ENCODE data around the gene P2RX4.
A peak's percentile ranks its signal among the peaks of the same experiment; 100 is the strongest.
"Not testable (repeated sequence)": the region's sequence is repeated elsewhere in the genome, so short reads cannot be mapped to it uniquely, and the experiment has no call there.

The P2RX4 gene

DNA sequence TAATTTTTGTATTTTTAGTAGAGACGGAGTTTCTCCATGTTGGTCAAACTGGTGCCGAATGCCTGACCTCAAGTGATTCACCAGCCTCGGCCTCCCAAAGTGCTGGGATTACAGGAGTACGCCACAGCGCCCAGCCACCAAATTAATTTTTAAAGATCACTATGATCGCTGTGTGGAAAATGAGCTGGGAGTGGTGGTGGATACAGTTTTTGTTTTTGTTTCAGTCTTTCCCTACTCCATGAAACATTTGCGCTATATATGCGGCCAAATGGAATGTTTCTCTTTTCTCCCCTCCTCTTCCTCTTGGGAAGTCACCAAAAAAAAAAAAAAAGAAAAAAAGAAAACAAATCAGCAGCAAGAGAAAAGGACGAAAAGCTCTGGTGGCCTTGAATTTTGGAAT is 20.8 kb upstream of the P2RX4 start:
- DNase-seq = no peak

DNA sequence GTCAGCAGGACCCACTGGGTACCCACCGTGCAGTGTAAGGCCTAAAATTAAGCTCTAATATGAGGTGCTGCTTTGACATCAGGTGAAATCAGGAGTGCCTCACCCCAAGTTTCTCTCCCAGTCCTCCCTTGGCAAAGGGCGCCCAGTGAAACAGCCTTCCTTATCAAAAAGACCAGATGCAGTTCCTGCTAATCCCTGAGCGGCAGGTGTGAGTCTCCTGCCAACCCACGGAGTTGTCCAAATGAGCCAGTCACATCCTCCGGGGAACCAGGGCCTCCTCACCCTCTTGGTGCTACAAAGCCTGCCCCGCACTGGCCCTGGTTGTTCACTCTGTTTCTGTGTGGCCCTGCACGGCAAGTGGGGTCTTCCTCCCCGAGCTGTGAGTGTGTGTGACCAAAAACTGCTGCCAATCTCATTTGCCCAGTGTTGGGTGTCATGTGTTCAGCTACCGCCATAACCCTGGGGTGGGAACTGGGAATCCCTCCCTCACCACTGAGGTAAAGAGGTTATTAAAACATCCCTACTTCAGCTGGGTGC is 20.2 kb upstream of the P2RX4 start:
- DNase-seq = no peak

DNA sequence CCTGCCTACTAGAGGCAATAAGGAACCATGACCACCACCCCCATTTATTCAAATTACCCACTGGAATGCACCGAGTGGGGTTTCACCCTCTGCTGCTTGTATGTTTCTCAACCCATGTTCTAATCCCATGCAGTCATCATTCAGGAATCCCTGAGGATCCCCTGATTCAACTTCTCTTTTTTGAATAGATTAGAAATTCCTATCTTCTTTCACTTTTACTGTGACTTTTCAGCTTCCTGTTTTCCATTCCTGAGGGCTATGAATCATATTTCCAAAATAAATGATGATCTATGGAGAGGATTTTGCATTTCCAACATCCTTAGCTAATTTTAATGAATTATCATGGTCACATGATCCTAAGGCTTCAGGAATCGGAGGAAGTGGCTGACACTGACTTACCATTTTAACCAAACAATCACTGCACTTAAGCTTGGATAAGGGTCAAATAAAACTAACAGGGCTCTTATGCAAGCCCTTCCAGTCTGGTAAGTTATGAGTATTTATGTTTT is 19.4 kb upstream of the P2RX4 start:
- DNase-seq = no peak

DNA sequence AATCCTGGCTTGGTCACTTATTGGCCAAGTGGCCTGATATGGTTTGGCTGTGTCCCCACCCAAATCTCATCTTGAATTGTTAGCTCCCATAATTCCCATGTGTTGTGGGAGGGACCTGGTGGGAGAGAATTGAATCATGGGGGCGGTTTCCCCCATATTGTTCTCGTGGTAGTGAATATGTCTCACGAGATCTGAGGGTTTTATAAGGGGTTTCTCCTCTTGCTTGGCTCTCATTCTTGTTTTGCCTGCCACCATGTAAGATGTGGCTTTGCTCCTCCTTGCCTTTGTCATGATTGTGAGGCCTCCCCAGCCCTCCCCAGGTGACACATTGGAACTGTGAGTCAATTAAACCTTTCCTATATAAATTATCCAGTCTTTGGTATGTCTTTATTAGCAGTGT is 18.8 kb upstream of the P2RX4 start:
- DNase-seq = no peak

DNA sequence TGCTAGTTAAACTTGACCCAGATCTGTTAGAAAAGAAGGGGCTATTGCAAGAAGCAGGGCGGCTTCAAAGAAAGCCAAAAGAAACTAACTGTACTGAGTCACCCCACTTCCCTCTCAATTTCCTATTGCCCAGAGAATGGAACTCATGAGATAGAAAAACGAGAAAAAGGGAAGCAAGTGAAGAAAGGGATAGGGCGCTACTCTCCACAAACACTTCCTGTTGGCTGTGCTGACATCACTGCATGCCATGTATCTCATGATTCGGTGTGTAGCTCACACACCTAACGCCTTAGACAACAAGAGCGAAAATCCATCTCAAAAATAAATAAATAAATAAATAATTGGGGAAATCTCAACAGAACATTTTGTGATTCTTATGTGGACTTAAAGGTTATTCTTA is 13.0 kb upstream of the P2RX4 start:
- DNase-seq = no peak

DNA sequence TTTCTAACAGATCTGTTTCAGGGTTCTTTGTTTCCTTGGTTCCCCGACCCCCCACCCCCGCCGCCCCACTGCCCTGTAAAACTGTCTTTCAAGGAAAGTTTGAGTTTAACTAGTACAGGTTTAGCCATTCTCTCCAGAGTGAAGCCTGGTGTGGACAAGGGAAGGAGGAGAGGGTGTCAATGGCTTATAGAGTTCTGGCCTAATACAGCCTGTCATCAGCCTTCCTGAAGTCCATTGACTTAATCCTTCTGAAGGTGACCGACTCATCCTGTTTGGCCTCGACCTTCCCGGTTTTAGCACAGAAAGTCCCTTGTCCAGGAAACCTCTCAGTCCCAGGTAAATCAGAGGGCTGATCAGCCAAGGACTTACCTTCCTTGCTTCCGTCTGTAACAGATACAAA is 11.0 kb upstream of the P2RX4 start:
- DNase-seq = no peak

DNA sequence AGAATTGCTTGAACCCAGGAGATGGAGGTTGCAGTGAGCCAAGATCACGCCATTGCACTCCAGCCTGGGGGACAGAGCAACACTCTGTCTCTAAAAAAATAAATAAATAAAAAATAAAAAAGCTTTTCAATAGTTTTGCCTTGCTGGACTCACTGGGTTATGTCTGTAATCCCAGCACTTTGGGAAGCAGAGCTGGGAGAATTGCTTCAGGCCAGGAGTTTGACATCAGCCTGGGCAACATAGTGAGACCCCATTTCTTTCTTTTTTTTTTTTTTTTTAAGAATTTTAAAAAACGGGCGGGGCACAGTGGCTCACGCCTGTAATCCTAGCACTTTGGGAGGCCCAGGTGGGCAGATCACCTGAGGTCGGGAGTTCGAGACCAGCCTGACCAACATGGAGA is 8.8 kb upstream of the P2RX4 start:
- not testable (repeated sequence) for DNase-seq

DNA sequence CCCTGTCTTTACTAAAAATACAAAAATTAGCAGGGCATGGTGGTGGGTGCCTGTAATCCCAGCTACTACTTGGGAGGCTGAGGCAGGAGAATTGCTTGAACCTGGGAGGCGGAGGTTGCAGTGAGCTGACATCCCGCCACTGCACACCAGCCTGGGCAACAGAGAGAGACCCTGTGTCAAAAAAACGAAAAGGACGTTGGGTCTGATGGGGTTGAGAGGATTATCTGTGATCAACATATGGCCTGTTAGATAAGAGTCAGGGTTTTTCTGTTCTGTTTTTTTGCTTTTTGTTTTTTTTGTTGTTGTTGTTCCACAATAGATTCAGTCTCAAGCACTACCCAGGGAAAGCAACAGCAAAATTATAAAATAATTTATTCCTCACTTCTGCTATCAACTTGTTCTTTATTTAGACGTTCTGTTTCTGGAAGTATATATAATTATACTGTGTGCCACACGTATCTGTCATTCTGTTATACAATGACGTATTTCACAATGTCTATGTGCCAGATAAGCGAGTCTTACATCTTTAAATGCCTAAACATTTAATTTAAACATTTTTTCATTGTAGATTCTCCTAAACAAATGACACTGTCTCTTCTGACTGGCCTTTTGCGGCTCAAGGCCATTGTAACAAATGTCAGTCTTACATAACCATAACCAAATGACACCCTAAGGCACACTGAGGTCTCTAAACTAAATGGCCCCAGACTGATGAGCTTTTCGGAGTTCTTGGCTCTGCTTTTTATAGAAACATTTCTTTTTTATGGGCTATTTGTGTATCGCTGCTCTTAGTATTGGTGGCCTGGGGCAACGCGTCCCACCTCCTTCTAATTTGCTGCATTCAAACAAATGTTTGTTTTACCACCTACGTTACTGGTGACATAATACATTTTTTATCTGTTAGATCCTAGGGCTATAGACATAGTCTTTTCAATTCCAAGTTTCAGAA is 7.2 kb upstream of the P2RX4 start:
- no peak for DNase-seq

DNA sequence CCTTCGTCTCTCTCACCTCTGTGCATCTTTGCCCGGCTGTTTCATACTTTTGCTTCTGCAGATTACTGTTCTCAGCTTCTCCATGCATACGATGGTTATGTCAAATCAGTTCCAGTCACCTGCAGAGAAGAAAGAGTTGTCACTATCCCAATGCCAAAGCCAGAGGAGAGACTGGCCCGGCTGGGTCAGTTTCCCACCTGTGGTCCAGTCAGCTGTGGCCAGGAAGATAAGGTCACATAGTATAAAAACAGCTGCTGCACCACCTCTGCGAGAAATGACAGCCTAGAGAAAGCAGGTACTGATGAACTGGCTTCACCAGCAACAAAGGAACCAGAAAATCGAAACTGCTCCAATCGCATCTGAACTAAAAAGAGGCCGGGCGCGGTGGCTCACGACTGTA is 6.4 kb upstream of the P2RX4 start:
- DNase-seq = no peak

DNA sequence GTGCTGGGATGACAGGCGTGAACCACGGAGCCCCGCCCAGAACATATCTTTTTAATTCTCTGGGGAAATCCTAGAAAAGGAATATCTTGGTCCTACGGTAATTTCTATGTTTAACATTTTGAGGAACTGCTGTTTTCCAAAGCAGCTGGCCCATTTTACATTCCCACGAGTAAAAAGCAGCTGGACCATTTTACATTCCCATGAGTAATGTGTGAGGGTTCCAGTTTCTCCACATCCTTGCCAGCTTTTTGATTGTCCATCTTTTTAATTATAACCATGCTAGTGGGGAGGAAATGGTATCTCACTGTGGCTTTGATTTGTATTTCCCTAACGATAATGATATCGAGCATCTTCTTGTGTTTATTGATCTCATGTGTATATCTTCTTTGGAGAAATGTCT is 4.4 kb upstream of the P2RX4 start:
- no peak for DNase-seq

DNA sequence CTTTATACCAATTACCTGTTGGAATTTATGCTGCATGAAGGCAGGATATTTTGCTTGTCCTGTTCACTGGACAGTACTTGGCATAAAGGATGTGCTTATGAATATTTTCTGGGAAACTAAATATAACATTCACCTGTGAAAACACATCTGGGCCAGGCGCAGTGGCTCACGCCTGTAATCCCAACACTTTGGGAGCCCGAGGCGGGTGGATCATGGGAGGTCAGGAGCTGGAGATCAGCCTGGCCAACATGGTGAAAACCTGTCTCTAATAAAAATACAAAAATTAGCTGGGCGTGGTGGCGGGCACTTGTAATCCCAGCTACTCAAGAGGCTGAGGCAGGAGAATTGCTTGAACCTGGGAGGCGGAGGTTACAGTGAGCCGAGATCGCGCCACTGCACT is 1.4 kb upstream of the P2RX4 start:
- DNase-seq = not testable (repeated sequence)

DNA sequence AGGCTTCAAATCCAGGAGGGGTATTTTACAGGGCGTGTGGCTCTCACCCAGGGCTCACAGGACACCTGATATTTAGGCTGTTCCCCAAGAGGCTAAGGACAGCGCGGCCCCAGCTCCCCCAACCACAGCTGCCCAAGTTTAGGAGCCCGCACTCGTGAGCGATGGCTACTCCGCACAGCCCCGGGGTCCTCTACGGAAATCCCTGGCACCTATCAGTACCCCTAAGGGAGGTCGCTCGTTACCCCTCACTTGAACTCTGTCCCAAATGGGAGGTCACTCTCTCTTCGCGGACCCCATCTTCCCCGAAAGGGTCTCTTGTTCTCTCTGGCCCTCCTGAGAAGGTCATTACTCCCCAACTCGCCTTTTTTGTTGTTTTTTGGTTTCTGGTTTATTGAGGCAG is 708 bp upstream of the P2RX4 start:
- no peak for DNase-seq

DNA sequence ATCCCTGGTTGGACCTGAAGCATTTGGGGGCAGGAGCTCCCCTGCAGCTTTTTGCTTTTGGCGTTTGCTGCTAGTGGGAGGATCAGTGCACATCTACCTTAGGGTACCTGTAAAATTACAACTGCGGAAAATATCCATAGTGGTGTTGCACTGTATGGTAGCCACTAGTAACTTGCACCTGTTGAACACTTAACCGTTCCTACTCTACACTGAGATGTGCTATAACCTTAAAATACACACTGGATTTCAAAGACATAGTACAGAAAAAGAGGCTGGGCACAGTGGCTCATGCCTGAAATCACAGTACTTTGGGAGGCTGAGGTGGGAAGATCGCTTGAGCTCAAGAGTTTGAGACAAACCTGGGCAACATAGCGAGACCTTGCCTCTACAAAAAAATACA is 2.9 kb downstream of the P2RX4 start:
- no peak for DNase-seq

DNA sequence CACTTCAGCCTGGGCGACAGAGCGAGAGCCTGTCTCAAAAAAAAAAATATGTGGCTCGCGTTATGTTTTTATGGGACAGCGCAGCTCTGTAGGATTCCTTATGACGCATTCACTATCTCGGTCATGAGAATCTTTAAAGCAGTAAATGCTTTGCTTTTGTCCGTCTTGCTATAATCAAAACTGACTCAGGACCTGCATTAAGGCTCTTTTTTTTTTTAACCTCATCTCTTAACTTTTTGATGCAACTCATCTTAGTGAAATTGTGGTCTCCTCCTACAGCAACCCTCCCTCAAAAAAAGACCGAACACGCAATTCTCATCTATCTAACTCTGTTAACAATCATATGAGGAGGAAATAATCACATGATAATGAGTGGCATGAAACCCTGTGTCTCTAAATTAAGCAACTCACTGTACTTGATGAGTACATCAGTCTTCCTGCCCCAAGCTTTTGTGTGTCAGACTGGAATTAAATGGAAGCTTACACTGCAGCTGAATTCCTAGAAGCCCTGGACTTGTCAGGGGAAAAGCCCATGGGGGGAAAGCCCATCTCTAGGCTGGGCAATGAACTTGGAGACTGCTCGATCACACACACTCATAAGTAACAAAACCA is 4.3 kb downstream of the P2RX4 start:
- DNase-seq = no peak

DNA sequence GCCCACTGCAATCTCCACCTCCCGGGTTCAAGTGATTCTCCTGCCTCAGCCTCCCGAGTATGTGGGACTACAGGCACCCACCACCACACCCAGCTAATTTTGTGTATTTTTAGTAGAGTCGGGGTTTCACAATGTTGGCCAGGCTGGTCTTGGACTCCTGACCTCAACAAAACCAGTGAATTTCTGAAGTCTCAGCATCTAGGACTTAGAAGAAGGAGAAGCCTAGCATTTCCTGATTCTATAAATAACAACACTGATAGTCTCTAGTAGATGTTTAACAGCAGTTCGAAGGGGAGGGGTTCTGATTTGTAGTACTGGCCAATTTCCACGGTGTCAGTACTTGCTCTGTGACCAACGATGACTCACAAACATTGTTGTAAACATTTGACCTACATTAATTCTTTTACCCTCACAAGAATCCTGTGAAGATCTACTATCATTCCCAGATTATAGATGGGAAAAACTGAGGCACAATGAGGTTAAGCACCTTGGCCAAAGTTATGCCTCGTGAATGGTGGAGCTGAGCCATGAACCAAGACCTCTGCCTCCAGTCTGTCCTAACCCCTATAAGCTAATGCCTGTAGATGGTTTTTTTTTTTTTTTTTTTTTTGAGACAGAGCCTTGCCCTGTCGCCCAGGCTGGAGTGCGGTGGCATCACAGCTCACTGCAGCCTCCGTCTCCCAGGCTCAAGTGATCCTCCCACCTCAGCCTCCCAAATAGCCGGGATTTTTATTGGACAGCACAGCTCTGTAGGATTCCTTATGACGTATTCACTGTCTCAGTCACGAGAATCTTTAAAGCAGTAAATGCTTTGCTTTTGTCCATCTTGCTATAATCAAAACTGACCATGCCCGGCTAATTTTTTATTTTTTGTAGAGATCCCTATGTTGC is 5.2 kb downstream of the P2RX4 start:
- no peak for DNase-seq

DNA sequence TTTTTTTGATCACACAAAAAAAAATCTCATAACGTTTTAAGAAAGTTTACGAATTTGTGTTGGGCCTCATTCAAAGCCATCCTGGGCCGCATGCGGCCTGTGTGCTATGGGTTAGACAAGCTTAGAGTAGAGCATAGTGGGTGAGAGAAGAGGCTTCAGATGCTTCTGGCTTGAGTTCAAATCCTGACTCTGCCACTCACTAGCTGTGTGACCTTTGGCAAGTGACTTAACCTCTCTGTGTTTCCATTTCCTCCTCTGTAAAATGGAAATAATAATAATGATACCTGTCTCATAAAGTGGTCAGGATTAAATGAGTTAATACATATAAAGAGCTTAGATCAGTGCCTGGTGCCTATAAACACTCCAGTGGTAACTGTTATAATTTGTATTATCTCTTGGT is 6.2 kb downstream of the P2RX4 start:
- DNase-seq = no peak

DNA sequence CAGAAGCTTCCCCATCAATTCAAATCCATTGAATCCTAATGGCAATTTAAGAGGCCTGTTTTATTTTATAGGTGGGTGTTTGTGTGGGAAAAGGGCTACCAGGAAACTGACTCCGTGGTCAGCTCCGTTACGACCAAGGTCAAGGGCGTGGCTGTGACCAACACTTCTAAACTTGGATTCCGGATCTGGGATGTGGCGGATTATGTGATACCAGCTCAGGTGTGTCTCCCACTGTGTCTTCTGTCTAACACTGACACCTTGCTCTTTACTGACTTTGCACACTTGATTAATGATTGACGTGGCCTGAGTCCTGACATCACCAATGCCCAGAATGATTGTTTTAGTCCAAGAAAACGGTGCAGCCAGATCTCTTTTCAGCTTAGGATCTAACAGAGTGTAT is 7.1 kb downstream of the P2RX4 start:
- no peak for DNase-seq

DNA sequence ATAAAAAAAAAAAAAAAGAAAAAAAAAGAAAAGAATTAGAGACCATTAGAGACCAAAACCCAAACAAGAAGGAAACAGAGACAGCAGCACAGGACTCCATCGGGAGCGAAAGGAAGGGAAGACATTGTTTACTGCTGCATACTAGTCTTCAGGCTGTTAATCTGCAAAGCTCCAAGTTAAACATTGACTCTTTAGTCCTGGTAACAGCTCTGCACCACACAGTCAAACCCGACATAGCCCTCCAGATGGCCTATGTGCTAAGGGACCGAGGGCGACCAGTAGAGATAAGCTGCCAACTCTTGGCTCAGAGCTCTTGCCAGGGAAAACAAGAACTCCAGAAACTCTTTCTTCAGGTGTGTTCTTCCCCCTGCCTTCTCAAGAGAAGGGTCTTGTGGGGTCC is 7.8 kb downstream of the P2RX4 start:
- no peak for DNase-seq

DNA sequence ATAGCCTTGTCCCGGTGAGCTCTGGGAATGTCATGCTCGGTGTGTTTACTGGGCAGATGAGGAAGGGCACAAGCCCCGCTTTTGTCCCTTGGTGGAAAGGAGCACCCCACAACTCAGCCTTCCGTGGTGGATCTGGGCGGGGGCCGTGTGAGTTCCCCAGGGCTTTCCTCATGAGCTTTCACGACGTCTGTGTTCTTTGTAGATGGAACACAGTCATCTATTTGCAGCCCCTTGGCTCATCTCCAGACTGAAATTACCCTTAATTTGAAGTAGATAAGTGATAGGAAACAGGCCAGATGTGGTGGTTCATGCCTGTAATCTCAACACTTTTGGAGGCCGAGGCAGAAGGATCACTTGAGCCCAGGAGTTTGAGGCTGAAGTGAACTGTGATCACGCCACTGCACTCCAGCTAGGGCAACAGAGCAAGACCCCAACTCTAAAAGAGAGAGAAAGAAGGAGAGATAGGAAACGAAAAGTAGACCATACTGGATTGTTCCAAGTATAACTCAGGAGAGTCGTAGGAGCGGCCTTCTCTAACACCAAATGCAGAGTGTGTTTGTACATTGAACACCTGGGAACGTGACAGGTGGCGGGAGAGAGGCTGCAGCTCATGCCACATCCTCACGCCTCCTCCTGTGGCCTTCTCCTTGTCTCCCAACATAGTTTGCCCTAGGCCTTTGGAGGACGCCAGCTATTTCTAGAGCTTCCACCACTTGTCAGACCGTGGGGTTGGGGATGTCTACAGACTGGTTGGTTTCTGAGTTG is 8.8 kb downstream of the P2RX4 start:
- DNase-seq = no peak

DNA sequence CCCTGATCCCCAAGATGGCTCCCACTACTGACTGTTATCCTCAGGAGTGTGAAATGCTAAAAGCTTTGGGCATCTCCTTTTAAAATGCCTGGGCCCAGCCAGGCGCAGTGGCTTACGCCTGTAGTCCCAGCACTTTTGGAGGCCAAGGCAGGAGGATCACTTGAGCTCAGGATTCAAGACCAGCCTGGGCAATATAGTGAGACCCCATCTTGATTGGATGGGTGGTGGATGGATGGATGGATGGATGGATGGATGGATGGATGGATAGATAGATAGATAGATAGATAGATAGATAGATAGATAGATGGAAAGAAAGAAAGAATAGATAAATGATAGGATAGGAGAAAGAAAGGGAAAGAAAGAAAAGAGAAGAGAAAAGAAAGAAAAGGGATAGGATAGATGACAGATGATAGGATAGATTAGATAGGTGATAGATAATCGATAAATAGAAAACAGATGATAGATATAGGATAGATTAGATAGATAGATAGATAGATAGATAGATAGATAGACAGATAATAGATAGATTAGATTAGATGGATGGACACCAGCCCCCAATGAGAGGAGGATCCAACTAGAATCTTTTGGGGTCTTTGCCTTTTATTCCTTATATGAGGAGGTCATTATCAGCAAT is 9.5 kb downstream of the P2RX4 start:
- DNase-seq = no peak

DNA sequence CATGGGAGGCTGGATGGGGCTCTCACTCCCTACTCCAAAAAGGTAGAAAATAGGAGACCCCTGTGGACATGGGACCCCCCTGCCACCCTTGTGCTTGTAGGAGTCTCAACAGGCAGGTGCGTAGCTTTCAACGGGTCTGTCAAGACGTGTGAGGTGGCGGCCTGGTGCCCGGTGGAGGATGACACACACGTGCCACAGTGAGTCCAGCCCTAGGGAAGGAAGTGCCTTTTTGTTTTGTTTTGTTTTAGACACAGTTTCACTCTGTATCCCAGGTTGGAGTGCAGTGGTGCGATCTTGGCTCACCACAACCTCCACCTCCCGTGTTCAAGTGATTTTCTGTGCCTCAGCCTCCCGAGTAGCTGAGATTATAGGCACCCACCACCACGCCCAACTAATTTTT is 12.9 kb downstream of the P2RX4 start:
- DNase-seq = peak; percentile 26
